PFSK-1 (cell line): ENCODE measurements around the gene GNGT1.

Experiments
- POLR2AphosphoS5 ChIP-seq: IDR thresholded peaks from 2 replicates; pipeline ENCODE4 v1.6.1; 2012; ENCODE audit warnings: low read depth, mild to moderate bottlenecking, control low read depth, low read length, moderate library complexity
- SIN3A ChIP-seq: IDR thresholded peaks from 2 replicates; pipeline ENCODE4 v1.6.1; 2012; ENCODE audit warnings: mild to moderate bottlenecking, low read length, moderate library complexity, borderline replicate concordance; ENCODE audit not compliant: insufficient read depth

DNA sequence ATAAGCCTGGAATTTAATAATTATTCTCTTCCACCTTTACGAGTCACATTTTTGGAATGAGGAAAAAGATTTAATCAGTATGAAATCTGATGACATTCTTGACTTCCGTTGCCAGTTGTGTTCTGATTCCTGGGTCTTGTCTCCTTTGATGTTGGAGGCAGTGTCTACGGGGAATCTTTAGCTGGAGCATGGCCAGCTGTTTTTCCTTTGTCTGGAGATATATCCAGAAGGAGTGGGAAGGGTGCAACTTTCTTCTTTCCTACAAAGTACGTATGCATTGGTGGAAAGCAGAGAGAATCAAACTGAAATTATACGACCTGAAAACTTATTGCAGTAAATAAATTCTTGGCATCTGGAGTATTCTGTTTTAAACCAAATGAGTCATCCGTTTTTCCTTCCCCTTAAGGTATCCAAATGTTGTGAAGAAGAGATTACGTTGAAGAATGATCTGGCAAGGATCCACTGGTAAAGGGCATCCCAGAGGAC lies 8.3 kb downstream of the GNGT1 start:
- no peak for TF ChIP-seq SIN3A
- no peak for TF ChIP-seq POLR2AphosphoS5
